GM18870 (cell line): ENCODE results near the gene AMPD3.

ENCODE experiments used
- ATAC-seq: cut with Tn5 transposase; IDR thresholded peaks from one replicate; pipeline ENCODE4 v1.9.1; 2021; ENCODE audit warnings: moderate library complexity; ENCODE audit not compliant: unreplicated experiment

The AMPD3 gene

GRCh38 chr11:10486161-10486840 is 31.2 kb downstream of the AMPD3 start:
- ATAC-seq, result no peak

- no peak for ATAC-seq
Observed at GRCh38 chr11:10487002-10487647, 32.1 kb downstream of the AMPD3 start.

GRCh38 chr11:10488121-10488933 is 33.3 kb downstream of the AMPD3 start:
- ATAC-seq, result no peak

GRCh38 chr11:10488934-10489691 is 34.0 kb downstream of the AMPD3 start:
- peak; percentile 54 for ATAC-seq

- no peak for ATAC-seq
Observed at GRCh38 chr11:10490032-10490397, 35.0 kb downstream of the AMPD3 start.

GRCh38 chr11:10490398-10491241 is 35.6 kb downstream of the AMPD3 start:
- ATAC-seq, result no peak

- ATAC-seq, result no peak
Observed at GRCh38 chr11:10492084-10492483, 37.0 kb downstream of the AMPD3 start.

GRCh38 chr11:10493041-10493663 is 38.1 kb downstream of the AMPD3 start:
- no peak for ATAC-seq

GRCh38 chr11:10494636-10495463 is 39.8 kb downstream of the AMPD3 start:
- no peak for ATAC-seq

- no peak for ATAC-seq
Observed at GRCh38 chr11:10495464-10495786, 40.4 kb downstream of the AMPD3 start.

- ATAC-seq, result no peak
Observed at GRCh38 chr11:10496296-10496936, 41.4 kb downstream of the AMPD3 start.

GRCh38 chr11:10497371-10498021 is 42.4 kb downstream of the AMPD3 start:
- ATAC-seq, result no peak

- ATAC-seq, result no peak
Observed at GRCh38 chr11:10498022-10498400, 42.9 kb downstream of the AMPD3 start.

GRCh38 chr11:10498426-10499250 is 43.6 kb downstream of the AMPD3 start:
- ATAC-seq, result no peak

GRCh38 chr11:10499452-10499851 is 44.4 kb downstream of the AMPD3 start:
- no peak for ATAC-seq

GRCh38 chr11:10499874-10500601 is 45.0 kb downstream of the AMPD3 start:
- ATAC-seq, result no peak
